ENCODE measurements around the gene KLF14.

DNA sequence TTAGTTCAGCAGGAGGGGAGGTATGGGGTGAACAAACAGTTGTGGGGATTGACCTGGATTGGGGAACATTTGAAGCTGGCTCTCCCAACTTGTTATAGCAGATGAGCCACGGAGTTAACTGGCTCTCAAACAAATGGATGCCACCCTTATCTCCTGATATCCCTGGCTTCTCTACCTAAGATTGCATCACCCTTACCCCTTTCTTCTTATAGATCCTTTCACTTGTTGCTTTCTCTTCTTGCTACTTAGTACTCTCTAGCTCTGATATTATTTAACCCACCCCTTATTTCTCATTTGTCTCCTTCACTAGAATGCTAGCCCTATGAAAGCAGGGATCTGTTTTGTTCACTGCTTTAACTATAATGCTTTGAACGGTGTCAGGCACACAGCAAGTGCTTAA lies 22.3 kb upstream of the KLF14 start:
- TF ChIP-seq EZH2 (IDR thresholded peaks at IDR 0.05; ENCODE audit: insufficient read depth, poor library complexity, severe bottlenecking) (no peak), EZH2phosphoT487 (IDR thresholded peaks at IDR 0.05; ENCODE audit: insufficient read depth, low read depth) (no peak)
